GM12872 (cell line): Measurements from ENCODE around the gene COL2A1.

Source experiments
- CTCF ChIP-seq: IDR thresholded peaks from 3 replicates; pipeline ENCODE4 v1.5.1; 2011; ENCODE audit warnings: low read depth, mild to moderate bottlenecking, low read length, moderate library complexity; ENCODE audit not compliant: insufficient read depth

The COL2A1 gene

GRCh38 chr12:48009471-48009870 lies 5.2 kb upstream of the COL2A1 start:
- no peak for TF ChIP-seq CTCF

- TF ChIP-seq CTCF, result no peak
Measured at GRCh38 chr12:48008950-48009349, 4.7 kb upstream of the COL2A1 start.

- no peak for TF ChIP-seq CTCF
Measured at GRCh38 chr12:48008349-48008748, 4.1 kb upstream of the COL2A1 start.

- TF ChIP-seq CTCF, result no peak
Measured at GRCh38 chr12:48007206-48007605, 2.9 kb upstream of the COL2A1 start.

- no peak for TF ChIP-seq CTCF
Measured at GRCh38 chr12:48005750-48006021, 1.4 kb upstream of the COL2A1 start.

- TF ChIP-seq CTCF, result no peak
Measured at GRCh38 chr12:48005001-48005749, 899 bp upstream of the COL2A1 start.

- TF ChIP-seq CTCF, result no peak
Measured at GRCh38 chr12:48003226-48004052, 837 bp downstream of the COL2A1 start.
